Ishikawa (cell line): ENCODE results near the gene ENOX1.

Experiments
- CEBPB ChIP-seq: IDR thresholded peaks from 2 replicates; pipeline ENCODE4 v1.6.1; 2012
- CREB1 ChIP-seq: IDR thresholded peaks from 2 replicates; pipeline ENCODE4 v1.6.1; 2012; ENCODE audit warnings: low read depth
- EGR1 ChIP-seq: IDR thresholded peaks from 2 replicates; pipeline ENCODE4 v1.6.1; 2012
- EP300 ChIP-seq: IDR thresholded peaks from 2 replicates; pipeline ENCODE4 v1.6.1; 2012; ENCODE audit warnings: borderline replicate concordance
- FOXM1 ChIP-seq: IDR thresholded peaks from 2 replicates; pipeline ENCODE4 v1.6.1; 2012; ENCODE audit warnings: low read depth, borderline replicate concordance
- NFIC ChIP-seq: IDR thresholded peaks from 2 replicates; pipeline ENCODE4 v1.6.1; 2012
- RAD21 ChIP-seq: IDR thresholded peaks from 2 replicates; pipeline ENCODE4 v1.6.1; 2012; ENCODE audit warnings: low read depth
- REST ChIP-seq: IDR thresholded peaks from 2 replicates; pipeline ENCODE4 v1.6.1; 2012; ENCODE audit warnings: low read depth, mild to moderate bottlenecking
- TAF1 ChIP-seq: IDR thresholded peaks from 2 replicates; pipeline ENCODE4 v1.6.1; 2012; ENCODE audit warnings: low read depth, mild to moderate bottlenecking
- TCF12 ChIP-seq: IDR thresholded peaks from 2 replicates; pipeline ENCODE4 v1.6.1; 2012; ENCODE audit warnings: low read depth
- TEAD4 ChIP-seq: IDR thresholded peaks from 2 replicates; pipeline ENCODE4 v1.6.1; 2012
- YY1 ChIP-seq: IDR thresholded peaks from 2 replicates; pipeline ENCODE4 v1.6.1; 2012; ENCODE audit warnings: low read depth
- ZBTB7A ChIP-seq: IDR thresholded peaks from 2 replicates; pipeline ENCODE4 v1.6.1; 2012; ENCODE audit warnings: low read depth
- TF ChIP-seq, protein P1 (sequence below): IDR thresholded peaks from 2 replicates; pipeline ENCODE4 v1.6.1; 2012
- TF ChIP-seq, protein P2 (sequence below): IDR thresholded peaks from 2 replicates; pipeline ENCODE4 v1.6.1; 2012

ENOX1 gene

GRCh38 chr13:43365039-43365344 is 421.8 kb downstream of the ENOX1 start:
- TF ChIP-seq REST (no peak), EGR1 (no peak), CREB1 (no peak), RAD21 (no peak), TEAD4 (no peak), YY1 (no peak), EP300 (no peak), ZBTB7A (no peak), FOXM1 (no peak), CEBPB (no peak), TAF1 (no peak), TCF12 (no peak), NFIC (no peak)
- TF ChIP-seq, protein P1, sequence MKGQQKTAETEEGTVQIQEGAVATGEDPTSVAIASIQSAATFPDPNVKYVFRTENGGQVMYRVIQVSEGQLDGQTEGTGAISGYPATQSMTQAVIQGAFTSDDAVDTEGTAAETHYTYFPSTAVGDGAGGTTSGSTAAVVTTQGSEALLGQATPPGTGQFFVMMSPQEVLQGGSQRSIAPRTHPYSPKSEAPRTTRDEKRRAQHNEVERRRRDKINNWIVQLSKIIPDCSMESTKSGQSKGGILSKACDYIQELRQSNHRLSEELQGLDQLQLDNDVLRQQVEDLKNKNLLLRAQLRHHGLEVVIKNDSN = no peak
- TF ChIP-seq, protein P2, sequence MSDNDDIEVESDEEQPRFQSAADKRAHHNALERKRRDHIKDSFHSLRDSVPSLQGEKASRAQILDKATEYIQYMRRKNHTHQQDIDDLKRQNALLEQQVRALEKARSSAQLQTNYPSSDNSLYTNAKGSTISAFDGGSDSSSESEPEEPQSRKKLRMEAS = no peak

GRCh38 chr13:43364210-43365038 is 422.3 kb downstream of the ENOX1 start:
- TF ChIP-seq CREB1 (no peak), REST (no peak), EP300 (no peak), CEBPB (no peak), FOXM1 (no peak)
- TF ChIP-seq, protein P1 = no peak

GRCh38 chr13:43363156-43363953 is 423.4 kb downstream of the ENOX1 start:
- no peak for TF ChIP-seq YY1
- TF ChIP-seq TEAD4 = no peak
- TF ChIP-seq, protein P2 = no peak
- TF ChIP-seq ZBTB7A = no peak
- TF ChIP-seq FOXM1 = no peak
- TF ChIP-seq, protein P1 = no peak
- no peak for TF ChIP-seq EGR1
- no peak for TF ChIP-seq NFIC
- no peak for TF ChIP-seq CREB1
- TF ChIP-seq TCF12 = no peak
- no peak for TF ChIP-seq CEBPB
- no peak for TF ChIP-seq TAF1
- TF ChIP-seq RAD21 = no peak
- no peak for TF ChIP-seq REST
- TF ChIP-seq EP300 = no peak
